ENCODE data around the gene GATA6. TPM values are rescaled to one million over a fixed set of nuclear protein-coding genes. Genes with fewer than 3 reads are reported as not detected.
A peak's percentile ranks its signal among the peaks of the same experiment; 100 is the strongest.

The GATA6 gene
- total and polyA plus RNA-seq, 2 donors (not counting 1 experiment from before 2014, with no cell fraction given): 1.4 to 6.3 TPM

DNA sequence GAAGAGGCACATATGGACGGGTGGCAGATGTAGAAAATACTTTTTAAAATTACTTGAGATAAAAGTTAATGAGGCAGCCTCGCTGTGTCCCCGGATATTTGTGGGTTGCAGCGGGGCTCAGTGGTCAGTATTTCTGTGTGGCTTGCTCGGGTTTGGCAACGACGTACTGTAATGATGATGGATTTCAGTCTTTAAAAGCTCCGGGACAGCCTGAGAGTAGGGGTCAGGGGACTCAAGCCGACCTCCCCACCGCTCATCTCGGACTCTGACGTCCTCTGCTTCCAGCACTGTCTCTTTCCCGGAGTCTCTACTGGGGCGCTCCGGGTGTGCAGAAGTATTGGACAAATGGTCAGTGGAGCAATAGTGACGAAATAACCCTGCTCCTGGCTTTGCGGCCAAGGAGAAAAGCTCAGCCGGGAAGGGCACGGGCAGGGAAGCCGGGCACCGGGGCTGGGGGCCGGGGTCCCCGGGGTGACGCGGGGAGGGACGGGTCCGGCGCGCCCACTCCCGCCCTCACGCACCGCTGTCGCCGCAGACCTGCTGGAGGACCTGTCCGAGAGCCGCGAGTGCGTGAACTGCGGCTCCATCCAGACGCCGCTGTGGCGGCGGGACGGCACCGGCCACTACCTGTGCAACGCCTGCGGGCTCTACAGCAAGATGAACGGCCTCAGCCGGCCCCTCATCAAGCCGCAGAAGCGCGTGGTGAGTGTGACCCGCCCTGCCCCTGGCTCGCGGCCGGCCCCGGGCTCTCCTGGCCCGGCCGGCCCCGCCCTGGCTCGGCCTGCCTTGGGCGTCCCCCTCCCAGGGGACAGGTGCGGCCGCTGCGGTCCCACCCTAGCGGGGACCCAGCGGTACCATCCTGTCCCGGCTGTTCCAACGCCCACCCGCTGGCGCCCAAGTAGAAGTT is 7.3 kb downstream of the GATA6 start:
- Histone ChIP-seq H4K20me1 (ENCODE audit: control insufficient read depth, extremely low read depth, insufficient read depth, low read length) (no peaks in the 10 kb centered on the region), H3K27me3 (ENCODE audit: control insufficient read depth, insufficient read depth, low read length) (no peaks in the 10 kb centered on the region), H3K4me1 (ENCODE audit: control insufficient read depth, extremely low read depth, insufficient read depth, low read length) (no peaks in the 10 kb centered on the region), H3K36me3 (ENCODE audit: control insufficient read depth, insufficient read depth, low read length) (peaks cover 2% of the 10 kb centered on the region), H3K4me3 (replicated peaks in 1 of 4; ENCODE audit: control extremely low read depth in 1 of 4, insufficient read depth in 1 of 4, low read depth in 3 of 4, low read length in 4 of 4) (peak overlapping the region in 2 of 4 experiments; percentile 10 to 72), H2AFZ (ENCODE audit: low read length) (no peak overlapping the region), H3K79me2 (ENCODE audit: control insufficient read depth, insufficient read depth, low read length) (peaks cover 17% of the 10 kb centered on the region), H3K4me2 (ENCODE audit: extremely low read depth, insufficient read depth, low read length) (peak overlapping the region; percentile 51), H3K9ac (ENCODE audit: insufficient read depth, low read length) (peak overlapping the region; percentile 2), H3K9me3 (ENCODE audit: control insufficient read depth, insufficient read depth, low read depth, low read length) (no peaks in the 10 kb centered on the region), H3K27ac (ENCODE audit: insufficient read depth, low read length) (no peak overlapping the region)
- peak in 1 of 2 donors; percentile 68 for DNase-seq (ENCODE audit: low read depth in 2 of 2)
- TF ChIP-seq, protein P1, sequence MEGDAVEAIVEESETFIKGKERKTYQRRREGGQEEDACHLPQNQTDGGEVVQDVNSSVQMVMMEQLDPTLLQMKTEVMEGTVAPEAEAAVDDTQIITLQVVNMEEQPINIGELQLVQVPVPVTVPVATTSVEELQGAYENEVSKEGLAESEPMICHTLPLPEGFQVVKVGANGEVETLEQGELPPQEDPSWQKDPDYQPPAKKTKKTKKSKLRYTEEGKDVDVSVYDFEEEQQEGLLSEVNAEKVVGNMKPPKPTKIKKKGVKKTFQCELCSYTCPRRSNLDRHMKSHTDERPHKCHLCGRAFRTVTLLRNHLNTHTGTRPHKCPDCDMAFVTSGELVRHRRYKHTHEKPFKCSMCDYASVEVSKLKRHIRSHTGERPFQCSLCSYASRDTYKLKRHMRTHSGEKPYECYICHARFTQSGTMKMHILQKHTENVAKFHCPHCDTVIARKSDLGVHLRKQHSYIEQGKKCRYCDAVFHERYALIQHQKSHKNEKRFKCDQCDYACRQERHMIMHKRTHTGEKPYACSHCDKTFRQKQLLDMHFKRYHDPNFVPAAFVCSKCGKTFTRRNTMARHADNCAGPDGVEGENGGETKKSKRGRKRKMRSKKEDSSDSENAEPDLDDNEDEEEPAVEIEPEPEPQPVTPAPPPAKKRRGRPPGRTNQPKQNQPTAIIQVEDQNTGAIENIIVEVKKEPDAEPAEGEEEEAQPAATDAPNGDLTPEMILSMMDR (conservative IDR thresholded peaks at IDR 0.05 in 1 of 2, IDR thresholded peaks at IDR 0.05 in 1 of 2; ENCODE audit: low read depth in 1 of 2, low read length in 2 of 2): no peak
- no peak for TF ChIP-seq EZH2 (IDR thresholded peaks at IDR 0.05; ENCODE audit: low read length, missing control alignments)

DNA sequence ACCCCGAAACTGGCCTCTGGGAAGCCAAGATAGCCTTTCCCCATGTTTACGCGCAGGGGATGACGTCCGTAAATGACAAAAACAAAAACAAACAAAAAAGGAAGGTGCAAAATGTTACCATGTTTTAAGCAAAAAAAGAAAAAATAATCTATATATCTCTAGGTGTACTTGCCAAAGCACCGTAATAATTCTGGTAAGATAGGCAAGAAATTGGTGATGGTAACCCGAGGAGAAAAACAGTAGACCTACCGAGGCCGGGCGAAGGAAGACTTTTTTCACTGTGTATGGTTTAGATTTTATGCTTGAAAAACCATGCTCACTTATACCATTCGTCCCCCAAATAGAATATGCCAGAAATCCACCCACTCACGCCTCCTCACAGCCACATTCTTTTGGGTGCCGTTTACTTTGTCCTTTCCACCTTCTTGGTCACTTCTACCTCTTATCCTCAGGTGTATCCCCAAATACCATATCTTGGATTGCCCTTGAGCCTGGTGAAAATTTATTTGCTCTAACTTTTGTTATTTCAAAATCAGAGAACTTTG is 8.0 kb downstream of the GATA6 start:
- H3K4me3 ChIP-seq (replicated peaks in 1 of 4; ENCODE audit: control extremely low read depth in 1 of 4, insufficient read depth in 1 of 4, low read depth in 3 of 4, low read length in 4 of 4): peak overlapping the region in 1 of 4 experiments; percentile 2
- no peaks in the 10 kb centered on the region for H3K4me1 ChIP-seq (ENCODE audit: control insufficient read depth, extremely low read depth, insufficient read depth, low read length)
- H3K9ac ChIP-seq (ENCODE audit: insufficient read depth, low read length): no peak overlapping the region
- peaks cover 14% of the 10 kb centered on the region for H3K79me2 ChIP-seq (ENCODE audit: control insufficient read depth, insufficient read depth, low read length)
- H2AFZ ChIP-seq (ENCODE audit: low read length): no peak overlapping the region
- H3K27ac ChIP-seq (ENCODE audit: insufficient read depth, low read length): no peak overlapping the region
- DNase-seq (ENCODE audit: low read depth in 2 of 2): no peak
- no peak overlapping the region for H3K4me2 ChIP-seq (ENCODE audit: extremely low read depth, insufficient read depth, low read length)
- no peaks in the 10 kb centered on the region for H4K20me1 ChIP-seq (ENCODE audit: control insufficient read depth, extremely low read depth, insufficient read depth, low read length)
- no peaks in the 10 kb centered on the region for H3K36me3 ChIP-seq (ENCODE audit: control insufficient read depth, insufficient read depth, low read length)
- no peaks in the 10 kb centered on the region for H3K9me3 ChIP-seq (ENCODE audit: control insufficient read depth, insufficient read depth, low read depth, low read length)
- TF ChIP-seq, protein P1 (conservative IDR thresholded peaks at IDR 0.05 in 1 of 2, IDR thresholded peaks at IDR 0.05 in 1 of 2; ENCODE audit: low read depth in 1 of 2, low read length in 2 of 2): no peak
- no peak for TF ChIP-seq EZH2 (IDR thresholded peaks at IDR 0.05; ENCODE audit: low read length, missing control alignments)
- no peaks in the 10 kb centered on the region for H3K27me3 ChIP-seq (ENCODE audit: control insufficient read depth, insufficient read depth, low read length)

DNA sequence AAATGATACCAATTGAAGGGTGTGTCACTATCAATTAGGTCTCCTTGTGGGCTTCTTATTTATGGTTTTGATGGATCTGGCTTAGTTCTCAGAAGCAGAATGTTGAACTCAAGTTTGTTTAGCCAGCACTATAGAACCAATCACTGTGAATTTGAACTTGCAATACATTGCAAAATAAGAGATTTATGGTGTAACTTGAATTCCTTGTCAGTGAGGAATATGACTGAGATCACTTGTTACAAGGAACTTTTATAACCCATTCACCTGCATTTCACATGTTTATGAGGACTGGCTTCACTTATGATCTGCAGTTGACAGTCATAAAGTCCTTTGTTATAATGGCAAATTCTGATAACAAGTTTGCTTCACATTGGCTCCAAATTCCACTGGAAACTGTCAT is 9.8 kb downstream of the GATA6 start:
- Histone ChIP-seq H3K4me3 (replicated peaks in 1 of 4; ENCODE audit: control extremely low read depth in 1 of 4, insufficient read depth in 1 of 4, low read depth in 3 of 4, low read length in 4 of 4) (no peak overlapping the region), H3K79me2 (ENCODE audit: control insufficient read depth, insufficient read depth, low read length) (peaks cover 2% of the 10 kb centered on the region), H3K27me3 (ENCODE audit: control insufficient read depth, insufficient read depth, low read length) (no peaks in the 10 kb centered on the region), H4K20me1 (ENCODE audit: control insufficient read depth, extremely low read depth, insufficient read depth, low read length) (no peaks in the 10 kb centered on the region), H2AFZ (ENCODE audit: low read length) (no peak overlapping the region), H3K9ac (ENCODE audit: insufficient read depth, low read length) (no peak overlapping the region), H3K36me3 (ENCODE audit: control insufficient read depth, insufficient read depth, low read length) (no peaks in the 10 kb centered on the region), H3K4me2 (ENCODE audit: extremely low read depth, insufficient read depth, low read length) (no peak overlapping the region), H3K9me3 (ENCODE audit: control insufficient read depth, insufficient read depth, low read depth, low read length) (no peaks in the 10 kb centered on the region), H3K4me1 (ENCODE audit: control insufficient read depth, extremely low read depth, insufficient read depth, low read length) (no peaks in the 10 kb centered on the region), H3K27ac (ENCODE audit: insufficient read depth, low read length) (no peak overlapping the region)
- DNase-seq (ENCODE audit: low read depth in 2 of 2): peak in 1 of 2 donors; percentile 27
- TF ChIP-seq, protein P1 (conservative IDR thresholded peaks at IDR 0.05 in 1 of 2, IDR thresholded peaks at IDR 0.05 in 1 of 2; ENCODE audit: low read depth in 1 of 2, low read length in 2 of 2): no peak
- TF ChIP-seq EZH2 (IDR thresholded peaks at IDR 0.05; ENCODE audit: low read length, missing control alignments): no peak
